OCI-M1 (cell line): ENCODE measurements around the gene CACNA1C.
"Not testable (repeated sequence)": the region's sequence is repeated elsewhere in the genome, so short reads cannot be mapped to it uniquely, and the experiment has no call there.

Experiments used
- DNase-seq: peaks from one replicate; lab custom pipeline; 2025; lab: John Stamatoyannopoulos, UW

CACNA1C gene

GRCh38 chr12:2690348-2691005 is 637.7 kb downstream of the CACNA1C start:
- DNase-seq, result no peak

- peak; percentile 89 for DNase-seq
Observed at GRCh38 chr12:2691006-2691344, 638.2 kb downstream of the CACNA1C start.

- peak; percentile 72 for DNase-seq
Observed at GRCh38 chr12:2691345-2692071, 638.7 kb downstream of the CACNA1C start.

- DNase-seq, result peak; percentile 47
Observed at GRCh38 chr12:2692080-2692479, 639.3 kb downstream of the CACNA1C start.

- peak; percentile 78 for DNase-seq
Observed at GRCh38 chr12:2693244-2693860, 640.6 kb downstream of the CACNA1C start.

GRCh38 chr12:2693980-2694610 is 641.3 kb downstream of the CACNA1C start:
- DNase-seq, result no peak

GRCh38 chr12:2696136-2696535 is 643.3 kb downstream of the CACNA1C start:
- peak; percentile 88 for DNase-seq

- DNase-seq, result peak; percentile 83
Observed at GRCh38 chr12:2697057-2697800, 644.4 kb downstream of the CACNA1C start.

- DNase-seq, result no peak
Observed at GRCh38 chr12:2698566-2698965, 645.8 kb downstream of the CACNA1C start.

- peak; percentile 3 for DNase-seq
Observed at GRCh38 chr12:2710701-2711100, 657.9 kb downstream of the CACNA1C start.

GRCh38 chr12:2719392-2719791 is 666.6 kb downstream of the CACNA1C start:
- DNase-seq, result no peak

GRCh38 chr12:2722806-2723205 is 670.0 kb downstream of the CACNA1C start:
- DNase-seq, result no peak

- DNase-seq, result no peak
Observed at GRCh38 chr12:2732290-2732689, 679.5 kb downstream of the CACNA1C start.

- no peak for DNase-seq
Observed at GRCh38 chr12:2733493-2734355, 680.9 kb downstream of the CACNA1C start.

GRCh38 chr12:2735432-2735831 is 682.6 kb downstream of the CACNA1C start:
- no peak for DNase-seq

GRCh38 chr12:2737656-2738241 is 685.0 kb downstream of the CACNA1C start:
- DNase-seq, result no peak

- DNase-seq, result no peak
Observed at GRCh38 chr12:2739069-2739468, 686.3 kb downstream of the CACNA1C start.

GRCh38 chr12:2739832-2740641 is 687.2 kb downstream of the CACNA1C start:
- peak; percentile 12 for DNase-seq

GRCh38 chr12:2742037-2742436 is 689.2 kb downstream of the CACNA1C start:
- not testable (repeated sequence) for DNase-seq

GRCh38 chr12:2743478-2743877 is 690.7 kb downstream of the CACNA1C start:
- no peak for DNase-seq
